GM18502 (cell line): Measurements from ENCODE around the gene RAB37.

ENCODE experiments used
- ATAC-seq: cut with Tn5 transposase; IDR thresholded peaks from one replicate; pipeline ENCODE4 v1.9.1; 2021; ENCODE audit warnings: mild to moderate bottlenecking; ENCODE audit not compliant: unreplicated experiment, poor library complexity

Gene RAB37

DNA sequence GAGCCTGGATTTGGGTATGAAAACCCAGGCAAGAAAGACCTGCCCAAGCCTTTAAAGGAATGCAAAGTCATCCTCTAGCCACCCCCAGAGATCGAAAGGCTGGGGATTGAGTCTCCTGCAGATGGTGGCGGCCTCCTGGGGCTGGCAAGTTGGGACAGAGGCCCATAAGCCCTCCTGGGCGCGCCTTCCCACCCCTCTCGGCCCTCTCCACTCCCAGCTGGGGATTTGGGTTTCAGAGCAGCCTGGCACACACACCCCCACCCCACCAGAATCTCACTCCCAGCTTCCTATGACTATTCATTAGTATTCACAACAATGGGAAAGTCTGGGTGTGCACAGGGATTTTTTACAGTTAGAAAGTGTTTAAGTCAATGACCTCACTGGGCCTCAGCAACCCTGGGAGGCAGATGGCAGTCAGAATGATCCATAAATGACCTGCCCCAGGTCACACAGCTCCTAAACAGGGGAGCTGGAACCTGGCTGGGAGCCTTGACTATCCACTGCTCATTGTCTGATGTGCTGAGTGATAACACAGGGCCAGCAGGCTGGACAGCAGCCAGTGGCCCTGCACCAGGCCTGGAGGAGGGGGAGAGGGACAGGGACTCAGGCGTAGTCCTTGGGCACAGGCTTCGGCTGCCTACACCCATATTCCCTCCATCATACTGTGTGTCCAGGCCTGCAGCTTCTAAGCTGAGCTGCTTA lies 23.5 kb downstream of the RAB37 start:
- ATAC-seq, result no peak

DNA sequence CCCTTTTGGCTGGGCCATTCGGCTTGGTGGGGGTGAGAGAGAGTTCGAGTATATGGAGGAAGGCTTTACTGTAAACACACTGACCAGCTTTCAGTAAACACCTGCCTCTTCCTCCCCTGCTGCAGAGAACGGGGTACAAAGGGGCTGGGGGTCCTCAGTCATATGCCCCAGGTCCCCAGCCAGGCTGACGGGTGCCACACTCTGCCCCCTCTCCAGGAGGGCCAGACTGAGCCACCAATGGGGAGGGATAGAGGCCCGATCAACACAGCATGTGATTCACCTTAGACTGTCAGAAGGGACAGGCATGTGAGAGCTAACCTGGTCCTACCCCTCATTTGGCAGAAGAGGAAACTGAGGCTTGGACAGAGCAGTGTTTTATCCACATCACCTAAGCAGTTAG lies 24.4 kb downstream of the RAB37 start:
- ATAC-seq, result no peak

DNA sequence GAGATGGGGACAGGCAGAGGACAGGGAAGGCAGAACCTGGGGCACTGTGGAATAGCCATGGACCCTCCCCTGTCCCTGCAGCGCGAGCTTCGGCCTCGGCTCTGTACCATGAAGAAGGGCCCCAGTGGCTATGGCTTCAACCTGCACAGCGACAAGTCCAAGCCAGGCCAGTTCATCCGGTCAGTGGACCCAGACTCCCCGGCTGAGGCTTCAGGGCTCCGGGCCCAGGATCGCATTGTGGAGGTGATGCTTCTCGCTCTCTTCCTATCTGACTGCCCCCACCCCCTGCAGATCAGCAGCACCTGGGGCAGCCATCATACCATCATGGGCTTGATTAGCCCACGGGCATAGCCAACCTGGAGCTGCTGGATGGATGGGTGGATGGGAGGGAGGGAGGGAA lies 24.9 kb downstream of the RAB37 start:
- ATAC-seq, result no peak

DNA sequence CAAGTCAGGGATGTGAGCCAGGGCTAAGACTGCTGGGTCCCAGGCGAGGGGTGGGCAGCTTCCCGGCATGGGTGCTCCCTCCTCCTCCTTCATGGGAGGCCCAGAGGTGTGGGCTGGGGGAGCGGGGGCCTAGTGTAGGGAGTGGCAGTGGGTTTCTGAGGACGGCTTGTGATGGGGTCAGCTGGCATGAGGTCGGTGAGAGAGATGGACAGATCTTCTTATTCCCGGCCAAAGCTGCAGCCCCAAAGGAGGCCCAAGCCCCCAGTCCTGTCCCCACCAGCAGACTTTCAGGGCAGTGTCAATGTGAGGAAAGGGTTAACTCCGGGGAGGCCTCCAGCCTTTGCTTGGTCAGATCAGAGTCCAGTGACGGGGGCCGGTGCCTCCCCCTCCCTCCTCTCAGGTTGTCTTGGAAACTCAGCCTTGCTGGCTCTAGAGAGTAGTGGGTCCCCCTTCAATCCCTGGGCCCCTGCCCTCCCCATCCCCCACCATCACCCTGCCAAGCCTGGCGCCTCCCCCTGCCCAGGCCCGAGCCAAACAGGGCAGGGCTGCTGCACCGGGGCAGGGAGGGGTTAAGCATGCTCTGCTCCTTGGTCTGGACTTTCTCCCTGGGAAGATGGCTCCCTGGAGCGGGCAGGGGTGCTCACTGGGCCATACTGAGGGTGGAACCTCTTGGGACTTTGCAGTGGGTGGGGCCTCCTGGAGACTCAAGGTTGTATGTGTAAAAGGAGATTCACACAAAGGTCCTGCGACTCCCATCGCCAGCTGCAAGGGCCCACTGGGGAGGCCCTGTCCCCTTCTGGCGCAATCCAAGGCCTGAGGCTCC lies 26.7 kb downstream of the RAB37 start:
- ATAC-seq, result no peak

DNA sequence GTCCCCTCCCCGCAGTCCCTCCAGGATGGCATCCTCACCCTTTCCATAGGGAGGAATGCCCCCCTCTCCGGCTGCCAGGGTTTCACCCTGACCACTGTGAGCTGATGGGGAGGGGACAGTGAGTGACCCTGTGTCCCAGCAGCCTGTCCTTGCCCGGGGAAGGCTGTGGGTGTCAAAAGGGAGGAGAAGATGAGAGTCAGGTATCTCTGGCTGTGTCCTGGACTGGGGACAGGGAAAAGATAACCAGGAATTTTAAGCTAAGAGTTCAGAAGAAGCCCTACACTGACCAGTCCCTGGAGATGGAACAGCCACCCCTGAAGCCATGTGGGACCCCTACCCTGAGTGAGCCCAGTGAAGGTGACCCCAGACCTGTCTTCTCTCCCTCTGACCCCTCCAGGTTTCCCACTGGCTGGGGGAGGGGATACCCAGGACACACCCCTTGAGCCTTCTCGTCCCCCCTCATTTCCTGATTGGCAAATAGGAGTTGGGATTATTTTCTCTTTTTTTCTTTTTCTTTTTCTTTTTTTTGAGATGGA lies 27.8 kb downstream of the RAB37 start:
- ATAC-seq, result no peak

DNA sequence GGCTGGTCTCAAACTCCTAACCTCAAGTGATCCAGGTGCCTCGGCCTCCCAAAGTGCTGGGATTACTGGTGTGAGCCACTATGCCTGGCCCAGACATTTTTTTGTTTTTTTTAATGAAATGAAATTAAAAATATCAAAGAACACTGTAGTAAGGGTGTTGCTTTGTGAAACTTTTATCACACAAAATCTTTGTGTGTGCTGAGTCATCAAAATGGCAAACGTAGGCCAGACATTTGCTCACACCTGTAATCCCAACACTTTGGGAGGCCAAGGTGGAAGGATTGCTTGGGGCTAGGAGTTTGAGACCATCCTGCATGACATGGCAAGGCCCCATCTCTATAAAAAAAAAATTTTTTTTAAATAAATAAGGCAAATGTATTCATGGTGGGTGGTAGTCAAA lies 29.4 kb downstream of the RAB37 start:
- ATAC-seq, result no peak

DNA sequence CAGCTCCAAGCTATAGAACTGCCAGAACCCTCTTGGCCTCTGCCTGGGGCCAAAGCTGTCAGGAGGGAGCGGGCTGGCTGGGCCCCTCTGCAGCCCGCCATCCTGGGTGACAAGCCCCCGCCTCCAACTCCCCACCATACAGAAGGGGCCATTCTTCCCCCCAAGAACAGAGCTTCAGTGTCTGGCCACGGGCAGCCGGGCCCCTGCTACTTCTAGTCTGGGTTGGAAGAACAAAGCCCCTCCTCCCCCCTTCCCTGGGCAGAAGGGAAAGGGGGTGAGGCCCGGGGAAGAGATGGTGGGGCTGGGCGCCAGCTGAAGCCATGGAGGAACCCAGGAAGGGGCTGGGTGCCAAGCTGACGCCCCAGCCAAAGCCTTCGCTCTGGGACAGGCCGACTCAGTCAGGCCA lies 30.1 kb downstream of the RAB37 start:
- no peak for ATAC-seq

DNA sequence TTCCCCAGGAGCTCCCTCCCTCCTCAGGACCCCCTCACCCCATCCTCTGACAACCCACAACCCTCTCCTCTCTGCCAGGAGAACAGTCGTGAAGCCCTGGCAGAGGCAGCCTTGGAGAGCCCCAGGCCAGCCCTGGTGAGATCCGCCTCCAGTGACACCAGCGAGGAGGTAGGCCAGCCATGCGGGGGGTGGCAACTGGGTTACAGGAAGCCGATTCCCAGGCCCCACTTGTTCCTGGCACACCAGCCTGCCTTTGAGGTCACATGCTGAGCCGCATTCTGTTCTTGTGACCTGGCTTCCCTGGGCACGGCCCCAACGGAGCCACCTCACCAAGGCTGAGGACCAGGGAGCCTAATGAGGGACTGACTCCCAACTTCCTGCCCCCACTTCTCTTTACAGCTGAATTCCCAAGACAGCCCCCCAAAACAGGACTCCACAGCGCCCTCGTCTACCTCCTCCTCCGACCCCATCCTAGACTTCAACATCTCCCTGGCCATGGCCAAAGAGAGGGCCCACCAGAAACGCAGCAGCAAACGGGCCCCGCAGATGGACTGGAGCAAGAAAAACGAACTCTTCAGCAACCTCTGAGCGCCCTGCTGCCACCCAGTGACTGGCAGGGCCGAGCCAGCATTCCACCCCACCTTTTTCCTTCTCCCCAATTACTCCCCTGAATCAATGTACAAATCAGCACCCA lies 31.2 kb downstream of the RAB37 start:
- ATAC-seq, result no peak

DNA sequence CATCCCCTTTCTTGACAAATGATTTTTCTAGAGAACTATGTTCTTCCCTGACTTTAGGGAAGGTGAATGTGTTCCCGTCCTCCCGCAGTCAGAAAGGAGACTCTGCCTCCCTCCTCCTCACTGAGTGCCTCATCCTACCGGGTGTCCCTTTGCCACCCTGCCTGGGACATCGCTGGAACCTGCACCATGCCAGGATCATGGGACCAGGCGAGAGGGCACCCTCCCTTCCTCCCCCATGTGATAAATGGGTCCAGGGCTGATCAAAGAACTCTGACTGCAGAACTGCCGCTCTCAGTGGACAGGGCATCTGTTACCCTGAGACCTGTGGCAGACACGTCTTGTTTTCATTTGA lies 31.7 kb downstream of the RAB37 start:
- ATAC-seq, result no peak

DNA sequence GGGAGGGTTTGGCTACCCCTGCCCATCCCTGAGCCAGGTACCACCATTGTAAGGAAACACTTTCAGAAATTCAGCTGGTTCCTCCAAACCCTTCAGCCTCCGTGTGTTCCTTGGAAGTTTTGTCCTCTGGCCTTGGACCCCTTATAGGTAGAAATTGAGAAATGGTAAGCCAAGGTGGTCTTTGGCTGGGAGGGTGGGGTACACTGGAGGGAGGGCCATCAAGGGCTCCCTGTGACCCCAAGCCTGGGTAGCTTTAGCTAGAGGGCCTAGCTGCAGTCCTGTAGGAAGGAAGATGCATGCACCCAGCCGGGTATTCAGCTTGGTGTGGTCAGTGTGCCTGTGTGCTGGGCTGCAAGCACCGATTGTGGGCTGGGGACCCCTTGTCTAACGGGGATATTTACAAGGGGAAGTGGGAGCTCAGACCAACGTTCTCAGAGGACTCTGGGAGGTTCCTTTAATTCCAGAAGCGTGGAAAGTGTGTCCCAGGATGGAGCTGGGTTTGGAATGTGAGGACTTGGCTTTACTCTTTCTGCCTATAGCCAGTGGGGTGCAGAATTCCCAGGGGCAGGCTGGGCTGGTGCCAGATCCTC lies 32.3 kb downstream of the RAB37 start:
- ATAC-seq, result no peak

DNA sequence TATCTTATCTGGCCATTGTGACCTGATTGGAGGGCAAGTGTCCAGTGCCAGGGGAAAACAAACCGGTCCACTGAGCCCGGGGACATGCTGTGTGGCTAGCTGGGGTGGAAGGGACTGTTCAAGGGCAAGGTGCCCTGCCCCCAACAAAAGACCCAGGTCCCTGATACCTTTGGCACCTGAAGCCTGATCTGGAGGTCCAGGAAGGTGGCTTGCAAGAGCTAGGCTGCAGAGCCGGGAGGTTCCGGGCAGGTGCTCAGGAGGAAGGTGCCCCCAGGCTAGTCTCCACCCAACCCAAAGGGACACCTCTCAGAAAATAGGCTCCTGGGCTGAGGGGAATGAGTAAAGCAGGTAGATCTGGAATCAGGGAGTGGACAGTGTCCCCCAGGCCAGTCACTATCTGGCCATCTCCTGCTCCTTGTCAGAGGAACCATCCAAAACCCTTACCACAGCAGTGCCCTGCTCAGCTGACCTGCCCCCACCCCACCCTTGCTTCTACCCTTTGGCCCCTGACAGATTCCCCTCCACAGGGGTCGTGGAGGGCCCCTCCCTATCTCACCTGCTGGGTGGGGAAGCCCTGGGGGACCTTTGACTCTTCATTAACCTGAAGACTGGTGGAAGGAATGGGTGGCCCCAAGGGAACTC lies 32.9 kb downstream of the RAB37 start:
- no peak for ATAC-seq

DNA sequence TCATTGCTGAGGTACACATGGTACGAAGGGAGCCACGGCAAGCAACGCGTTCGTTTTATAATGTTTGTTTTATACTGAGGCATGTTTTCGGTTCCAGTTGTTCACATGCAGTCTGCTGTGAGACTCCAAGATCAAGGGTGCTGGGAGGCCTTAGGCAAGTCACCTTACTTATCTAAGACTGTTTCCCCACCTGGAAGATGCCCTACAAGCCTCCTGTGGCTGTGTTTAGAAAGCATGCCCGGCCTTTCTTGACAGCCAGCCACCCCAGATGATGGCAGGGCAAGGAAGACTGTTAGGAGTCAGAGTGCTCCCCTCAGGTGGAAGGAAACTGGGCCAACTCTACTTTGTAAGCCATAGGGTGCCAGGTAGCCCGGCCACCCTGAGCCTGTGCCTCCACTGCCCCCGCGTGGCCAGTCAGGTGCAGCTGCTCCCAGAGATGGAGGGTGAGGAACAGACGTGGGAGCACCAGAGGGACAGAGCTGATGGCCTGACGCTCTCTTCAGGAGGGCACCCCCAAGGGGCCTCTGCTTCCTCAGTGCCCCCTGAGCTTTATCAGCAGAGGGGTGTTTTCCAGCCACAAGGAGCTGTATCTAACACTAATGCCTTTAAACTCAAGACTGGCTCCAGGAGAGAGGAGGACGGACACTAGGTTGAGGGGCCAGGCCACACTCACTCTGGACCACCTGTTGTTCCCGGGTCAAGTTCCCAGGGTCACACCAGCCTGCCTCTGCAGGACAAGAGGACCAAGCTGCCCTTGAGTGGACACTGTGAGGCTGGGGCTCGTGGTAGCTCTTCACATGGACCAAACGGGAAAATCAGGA lies 33.7 kb downstream of the RAB37 start:
- no peak for ATAC-seq

DNA sequence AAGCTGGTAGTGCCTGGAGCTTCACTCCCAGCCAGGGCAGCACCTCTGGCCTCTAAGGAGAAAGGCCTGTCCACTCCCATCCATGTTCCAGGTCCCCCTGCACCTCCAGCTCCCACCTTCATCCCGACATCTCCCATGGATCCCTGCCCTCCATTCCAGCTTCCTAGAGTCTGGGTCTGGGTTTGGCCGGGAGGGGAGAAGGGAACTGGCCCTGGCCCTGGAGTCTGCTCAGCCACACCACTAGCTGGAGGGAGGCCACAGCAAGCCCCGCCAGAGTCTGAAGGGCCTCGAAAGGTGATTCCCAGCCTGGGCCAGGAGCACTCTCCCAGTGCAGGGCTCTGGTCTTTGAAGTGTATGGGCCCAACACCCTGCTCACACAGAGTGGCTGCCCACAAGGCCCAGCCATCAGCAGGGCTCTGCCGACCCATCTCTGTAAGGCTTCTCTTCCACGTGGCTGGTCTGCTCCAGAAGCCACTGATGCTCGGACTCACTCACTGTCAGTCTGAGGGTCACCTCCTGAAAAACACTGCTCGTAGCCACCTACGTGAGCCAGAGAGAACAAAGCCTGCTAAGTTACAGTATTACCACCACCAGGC lies 34.4 kb downstream of the RAB37 start:
- no peak for ATAC-seq

DNA sequence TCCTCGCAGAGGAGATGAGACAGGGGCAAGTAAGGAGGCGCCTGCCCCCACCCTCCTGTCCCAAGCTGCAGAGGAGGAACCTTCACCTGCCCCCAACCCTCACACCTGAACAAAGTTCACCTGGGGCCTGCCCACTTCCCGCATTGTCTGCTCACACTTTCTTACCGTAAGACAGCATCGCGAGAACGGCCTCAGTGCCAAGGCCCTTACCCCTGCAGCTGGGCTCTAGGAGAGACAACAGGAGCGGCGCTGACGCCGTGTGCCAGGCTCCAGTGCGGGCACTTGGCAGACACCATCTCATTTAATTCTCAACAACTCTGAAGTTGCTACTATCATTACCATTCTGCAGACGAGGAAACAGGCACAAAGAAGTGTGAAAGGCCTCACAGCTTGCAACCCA lies 35.0 kb downstream of the RAB37 start:
- no peak for ATAC-seq

DNA sequence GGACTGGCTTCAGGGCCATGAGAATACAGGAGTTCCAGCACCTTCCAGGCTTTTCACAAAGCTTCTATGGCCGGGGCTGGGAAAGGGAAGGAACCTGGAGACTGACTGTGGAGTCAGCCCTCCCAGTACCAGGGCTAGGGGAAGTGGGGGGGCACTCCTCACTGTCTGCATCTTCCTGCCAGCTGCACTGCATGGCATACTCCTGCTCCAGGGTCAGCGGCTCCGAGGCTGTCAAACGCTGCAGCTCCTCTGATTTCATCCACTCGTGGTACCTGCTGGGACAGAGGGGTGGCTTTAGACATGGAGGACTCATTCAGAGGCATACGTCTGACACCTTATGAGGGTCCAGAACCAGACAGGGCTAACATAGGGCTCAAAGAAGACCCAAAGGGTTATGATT lies 36.4 kb downstream of the RAB37 start:
- ATAC-seq, result no peak

DNA sequence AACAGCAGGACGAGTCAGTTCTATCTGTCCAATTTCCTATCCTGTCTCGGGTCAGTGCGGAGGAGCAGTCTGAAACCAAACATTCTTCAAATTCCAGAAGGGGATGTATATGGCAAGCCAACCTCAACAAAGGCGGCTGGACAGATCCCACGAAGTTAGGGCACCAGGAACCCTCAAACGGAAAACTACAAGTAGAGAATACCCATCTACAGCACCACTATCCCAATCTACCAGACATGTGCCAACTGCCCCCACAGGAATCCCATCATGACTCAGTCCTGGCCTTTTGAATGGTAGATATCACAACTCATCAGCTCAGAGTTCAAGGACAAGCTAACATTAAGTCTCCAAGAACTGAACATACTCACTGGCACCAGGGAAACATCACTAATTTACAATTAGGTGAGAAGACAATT lies 36.8 kb downstream of the RAB37 start:
- no peak for ATAC-seq

DNA sequence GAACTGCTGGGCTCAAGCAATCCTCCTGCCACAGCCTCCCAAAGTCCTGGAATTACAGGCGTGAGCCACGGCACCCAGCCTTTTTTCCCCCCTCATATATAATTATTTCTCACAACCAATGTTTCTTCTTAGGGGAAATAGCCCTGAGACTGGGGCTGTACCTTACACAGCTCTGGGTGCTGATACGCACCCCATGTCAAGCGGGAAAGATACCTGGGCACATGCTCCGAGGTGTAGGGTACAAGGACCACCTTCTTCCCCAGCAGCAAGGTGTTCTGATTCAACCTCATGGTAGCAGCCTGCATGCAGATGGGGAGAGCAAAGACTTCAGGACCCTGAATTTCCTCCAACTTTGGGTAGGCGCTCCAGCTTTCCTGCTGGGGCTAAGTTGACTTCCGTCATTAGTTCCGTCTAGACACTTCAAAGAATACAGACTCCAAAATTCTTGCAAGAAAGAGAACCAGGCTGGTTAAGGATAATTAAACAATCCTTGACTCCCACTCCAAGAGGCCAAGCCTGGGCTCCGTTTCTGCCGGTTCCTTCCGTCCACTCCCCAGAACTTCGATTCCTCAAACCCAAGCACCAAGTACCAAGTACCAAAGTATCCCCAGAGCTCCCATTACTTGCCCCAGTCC lies 38.5 kb downstream of the RAB37 start:
- ATAC-seq, result no peak

DNA sequence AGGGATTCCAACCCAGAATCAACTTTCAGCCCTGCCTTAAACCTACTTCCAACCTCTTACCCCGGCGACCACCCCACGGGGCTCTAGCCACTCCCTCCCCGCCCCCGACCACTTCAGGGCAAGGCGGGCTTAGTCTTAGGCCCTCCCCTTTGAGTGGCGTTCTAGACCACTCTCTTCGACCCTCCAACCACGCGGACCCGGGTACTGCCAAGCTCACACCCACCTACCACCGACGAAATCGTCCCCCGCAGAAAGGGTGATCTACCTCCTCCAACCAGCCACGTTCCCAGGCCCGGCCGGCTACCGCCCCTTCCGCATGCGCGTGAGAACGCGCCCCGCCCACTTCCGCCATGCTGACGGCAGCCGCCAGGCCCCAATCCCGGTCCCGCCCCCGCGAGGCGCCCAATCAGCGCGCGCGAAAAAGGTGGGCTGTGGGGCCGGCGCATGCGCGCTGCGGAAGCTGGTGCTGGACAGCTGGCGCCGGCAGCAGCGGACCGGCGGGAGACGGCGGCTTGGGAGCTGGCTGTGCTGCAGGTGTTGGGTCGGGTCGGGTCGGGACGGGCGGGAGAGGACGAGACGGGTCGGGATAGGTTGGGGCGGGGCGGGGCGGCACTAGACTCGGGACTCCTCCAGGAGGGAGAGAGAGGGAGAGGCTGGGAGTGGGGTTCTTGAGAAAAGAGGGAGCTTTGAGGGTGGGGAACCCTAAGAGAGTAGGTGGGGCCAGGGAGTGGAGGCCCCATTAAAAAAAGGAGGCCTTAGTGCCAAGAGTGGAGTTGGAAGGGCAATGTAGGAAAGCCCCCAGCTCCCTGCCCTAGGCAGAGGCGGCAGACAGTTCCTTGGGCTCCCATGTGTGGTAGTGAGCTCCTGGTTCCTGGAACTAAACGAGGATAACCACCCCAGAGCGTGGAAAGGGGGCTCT lies 39.2 kb downstream of the RAB37 start, which contains the start of gene NAT9:
Gene NAT9 (minus strand): TSS at position 302 of the 919 bp plus-strand sequence. CDS start 647 bp downstream, outside the sequence.
- peak; percentile 73 for ATAC-seq
